Measurements from ENCODE around the gene KHK. TPM values are rescaled to one million over a fixed set of nuclear protein-coding genes. Genes with fewer than 3 reads are reported as not detected.

The KHK gene
- total and polyA plus RNA-seq, 9 of the 15 experiments (the other 6 are each of a cell fraction or from before 2014, with no cell fraction given): 1.5 to 10.7 (median 5.2) TPM

- TF ChIP-seq, protein P1, sequence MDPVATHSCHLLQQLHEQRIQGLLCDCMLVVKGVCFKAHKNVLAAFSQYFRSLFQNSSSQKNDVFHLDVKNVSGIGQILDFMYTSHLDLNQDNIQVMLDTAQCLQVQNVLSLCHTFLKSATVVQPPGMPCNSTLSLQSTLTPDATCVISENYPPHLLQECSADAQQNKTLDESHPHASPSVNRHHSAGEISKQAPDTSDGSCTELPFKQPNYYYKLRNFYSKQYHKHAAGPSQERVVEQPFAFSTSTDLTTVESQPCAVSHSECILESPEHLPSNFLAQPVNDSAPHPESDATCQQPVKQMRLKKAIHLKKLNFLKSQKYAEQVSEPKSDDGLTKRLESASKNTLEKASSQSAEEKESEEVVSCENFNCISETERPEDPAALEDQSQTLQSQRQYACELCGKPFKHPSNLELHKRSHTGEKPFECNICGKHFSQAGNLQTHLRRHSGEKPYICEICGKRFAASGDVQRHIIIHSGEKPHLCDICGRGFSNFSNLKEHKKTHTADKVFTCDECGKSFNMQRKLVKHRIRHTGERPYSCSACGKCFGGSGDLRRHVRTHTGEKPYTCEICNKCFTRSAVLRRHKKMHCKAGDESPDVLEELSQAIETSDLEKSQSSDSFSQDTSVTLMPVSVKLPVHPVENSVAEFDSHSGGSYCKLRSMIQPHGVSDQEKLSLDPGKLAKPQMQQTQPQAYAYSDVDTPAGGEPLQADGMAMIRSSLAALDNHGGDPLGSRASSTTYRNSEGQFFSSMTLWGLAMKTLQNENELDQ (CRISPR knock-in tag; IDR thresholded peaks at IDR 0.05; ENCODE audit: borderline replicate concordance): no peak
- TF ChIP-seq ZNF197 (CRISPR knock-in tag; IDR thresholded peaks at IDR 0.05; ENCODE audit: low read depth) (no peak), MLX (CRISPR knock-in tag; conservative IDR thresholded peaks at IDR 0.05) (no peak), RB1 (IDR thresholded peaks at IDR 0.05; ENCODE audit: low read depth) (no peak), MAZ (CRISPR knock-in tag; conservative IDR thresholded peaks at IDR 0.05 in 1 of 2, IDR thresholded peaks at IDR 0.05 in 1 of 2) (0 out of 4 replicates have a peak, but pooled peaks of 1 of the 2 experiments have one; percentile 27), CBFA2T2 (conservative IDR thresholded peaks at IDR 0.05) (no peak), MTA2 (IDR thresholded peaks at IDR 0.05; ENCODE audit: low read depth) (no peak)
- TF ChIP-seq, protein P2, sequence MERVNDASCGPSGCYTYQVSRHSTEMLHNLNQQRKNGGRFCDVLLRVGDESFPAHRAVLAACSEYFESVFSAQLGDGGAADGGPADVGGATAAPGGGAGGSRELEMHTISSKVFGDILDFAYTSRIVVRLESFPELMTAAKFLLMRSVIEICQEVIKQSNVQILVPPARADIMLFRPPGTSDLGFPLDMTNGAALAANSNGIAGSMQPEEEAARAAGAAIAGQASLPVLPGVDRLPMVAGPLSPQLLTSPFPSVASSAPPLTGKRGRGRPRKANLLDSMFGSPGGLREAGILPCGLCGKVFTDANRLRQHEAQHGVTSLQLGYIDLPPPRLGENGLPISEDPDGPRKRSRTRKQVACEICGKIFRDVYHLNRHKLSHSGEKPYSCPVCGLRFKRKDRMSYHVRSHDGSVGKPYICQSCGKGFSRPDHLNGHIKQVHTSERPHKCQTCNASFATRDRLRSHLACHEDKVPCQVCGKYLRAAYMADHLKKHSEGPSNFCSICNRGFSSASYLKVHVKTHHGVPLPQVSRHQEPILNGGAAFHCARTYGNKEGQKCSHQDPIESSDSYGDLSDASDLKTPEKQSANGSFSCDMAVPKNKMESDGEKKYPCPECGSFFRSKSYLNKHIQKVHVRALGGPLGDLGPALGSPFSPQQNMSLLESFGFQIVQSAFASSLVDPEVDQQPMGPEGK (CRISPR knock-in tag; IDR thresholded peaks at IDR 0.05; ENCODE audit: borderline replicate concordance): no peak
- TF ChIP-seq, protein P3, sequence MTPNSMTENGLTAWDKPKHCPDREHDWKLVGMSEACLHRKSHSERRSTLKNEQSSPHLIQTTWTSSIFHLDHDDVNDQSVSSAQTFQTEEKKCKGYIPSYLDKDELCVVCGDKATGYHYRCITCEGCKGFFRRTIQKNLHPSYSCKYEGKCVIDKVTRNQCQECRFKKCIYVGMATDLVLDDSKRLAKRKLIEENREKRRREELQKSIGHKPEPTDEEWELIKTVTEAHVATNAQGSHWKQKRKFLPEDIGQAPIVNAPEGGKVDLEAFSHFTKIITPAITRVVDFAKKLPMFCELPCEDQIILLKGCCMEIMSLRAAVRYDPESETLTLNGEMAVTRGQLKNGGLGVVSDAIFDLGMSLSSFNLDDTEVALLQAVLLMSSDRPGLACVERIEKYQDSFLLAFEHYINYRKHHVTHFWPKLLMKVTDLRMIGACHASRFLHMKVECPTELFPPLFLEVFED (CRISPR knock-in tag; conservative IDR thresholded peaks at IDR 0.05): no peak
These were observed 3.7 kb upstream of the KHK start (continued) for GRCh38 chr2:27082773-27083409.
